Endothelial cell of umbilical vein (primary cell): ENCODE results near the gene TCF21. TPM values are rescaled to one million over a fixed set of nuclear protein-coding genes. Genes with fewer than 3 reads are reported as not detected.

Experiments used
- BruUV-seq: library from RNA; stranded (reverse); fragments of 400-500 nt; replicated peaks from 2 replicates; lab custom pipeline; 2021; lab: Mats Ljungman, UMichigan
- CTCF ChIA-PET: fragments of 300-600, 350-600 bp; sonication (Branson Sonifier 250); formaldehyde crosslinking; loops from one replicate; lab custom pipeline; 2021; ENCODE audit warnings: antibody characterized with exemption, inconsistent platforms; lab: Charles Lee
- POLR2A ChIA-PET: fragments of 300-600, 350-600 bp; sonication (Branson Sonifier 250); formaldehyde crosslinking; loops from one replicate; lab custom pipeline; 2021; ENCODE audit warnings: antibody characterized with exemption, inconsistent platforms; lab: Charles Lee
- DNase-seq: peaks from one replicate; pipeline ENCODE4 v3.0.0-alpha.2; 2011; ENCODE audit warnings: low read depth, low spot score
- FAIRE-seq: peaks from 2 replicates; lab custom pipeline; 2011; peaks lifted over from hg19 to GRCh38; lab: Jason Lieb, UNC
- H2AFZ ChIP-seq: 2 replicates; pipeline ENCODE4 v1.6.0; 2012; ENCODE audit warnings: low read depth, low read length, control low read depth, inconsistent platforms
- H3K27ac ChIP-seq: 2 replicates; pipeline ENCODE4 v1.5.1; 2011; ENCODE audit warnings: low read depth, mild to moderate bottlenecking, control low read depth, low read length, moderate library complexity; ENCODE audit not compliant: insufficient read depth
- H3K27me3 ChIP-seq, 2 experiments: 2 replicates each; pipeline versions ENCODE4 v1.6.0 to v1.6.1; 2011; ENCODE audit warnings: low read length in 2 of 2, mixed read lengths in 1 of 2; ENCODE audit not compliant: control insufficient read depth in 2 of 2, insufficient read depth in 2 of 2
- H3K36me3 ChIP-seq, 2 experiments: 2 replicates in 1 of 2; 3 replicates in 1 of 2; pipeline ENCODE4 v1.5.1; 2011; ENCODE audit warnings: low read length in 2 of 2, mild to moderate bottlenecking in 1 of 2, moderate library complexity in 1 of 2; ENCODE audit not compliant: control insufficient read depth in 2 of 2, insufficient read depth in 2 of 2; ENCODE audit errors: extremely low read depth in 1 of 2
- H3K4me1 ChIP-seq: 3 replicates; pipeline ENCODE4 v1.5.1; 2011; ENCODE audit warnings: mild to moderate bottlenecking, low read length; ENCODE audit not compliant: control insufficient read depth, insufficient read depth; ENCODE audit errors: extremely low read depth
- H3K4me2 ChIP-seq: 2 replicates; pipeline ENCODE4 v1.6.1; 2011; ENCODE audit warnings: low read length, control low read depth, mixed read lengths; ENCODE audit not compliant: insufficient read depth
- H3K4me3 ChIP-seq, 3 experiments: fragments of 200-600 bp in 1 of 3; sonication (generic), shearing (Covaris generic) in 1 of 3; replicated peaks in 1 of 3; 2 replicates each; pipeline ENCODE4 v1.5.1; 2011 to 2016; ENCODE audit warnings: control low read depth in 3 of 3, low read length in 3 of 3, mild to moderate bottlenecking in 2 of 3, inconsistent platforms in 1 of 3, low read depth in 1 of 3, moderate library complexity in 1 of 3; ENCODE audit not compliant: insufficient read depth in 1 of 3
- H3K79me2 ChIP-seq: 2 replicates; pipeline ENCODE4 v1.6.0; 2012; ENCODE audit warnings: low read length, inconsistent platforms; ENCODE audit not compliant: control insufficient read depth, insufficient read depth
- H3K9ac ChIP-seq: replicated peaks from 2 replicates; pipeline ENCODE3; 2011; ENCODE audit warnings: low read length, control low read depth; ENCODE audit not compliant: insufficient read depth; ENCODE audit errors: extremely low read depth
- H3K9me1 ChIP-seq: replicated peaks from 3 replicates; pipeline ENCODE4 v1.6.0; 2011; ENCODE audit warnings: mild to moderate bottlenecking, low read length; ENCODE audit not compliant: control insufficient read depth, insufficient read depth; ENCODE audit errors: extremely low read depth
- H3K9me3 ChIP-seq: replicated peaks from 2 replicates; pipeline ENCODE4 v1.5.1; 2012; ENCODE audit warnings: low read length, inconsistent platforms; ENCODE audit not compliant: control insufficient read depth, insufficient read depth
- H4K20me1 ChIP-seq: replicated peaks from 2 replicates; pipeline ENCODE3; 2011; ENCODE audit warnings: mild to moderate bottlenecking, low read length; ENCODE audit not compliant: control insufficient read depth, insufficient read depth; ENCODE audit errors: extremely low read depth
- CTCF ChIP-seq, 2 donors: IDR thresholded peaks; 1 replicate in 1 of 2; 2 replicates in 1 of 2; pipeline ENCODE4 v1.5.1; 2011; ENCODE audit warnings: low read length in 2 of 2, mild to moderate bottlenecking in 2 of 2, moderate library complexity in 2 of 2, control low read depth in 1 of 2, inconsistent platforms in 1 of 2, low read depth in 1 of 2; ENCODE audit not compliant: insufficient read depth in 1 of 2; ENCODE audit errors: extremely low read depth in 1 of 2
- EZH2 ChIP-seq: IDR thresholded peaks from 2 replicates; pipeline ENCODE4 v1.6.1; 2012; ENCODE audit warnings: borderline replicate concordance, low read depth, mild to moderate bottlenecking, moderate library complexity, low read length, inconsistent platforms; ENCODE audit not compliant: severe bottlenecking
- GATA2 ChIP-seq: IDR thresholded peaks from 2 replicates; pipeline ENCODE4 v1.7.0; 2011; ENCODE audit warnings: low read depth, mild to moderate bottlenecking, moderate library complexity, mixed read lengths, low read length; ENCODE audit not compliant: insufficient read length, insufficient read depth
- JUN ChIP-seq: IDR thresholded peaks from 2 replicates; pipeline ENCODE4 v1.6.1; 2011; ENCODE audit warnings: borderline replicate concordance, low read depth; ENCODE audit not compliant: insufficient read length, insufficient read depth
- MYC ChIP-seq: IDR thresholded peaks from one replicate; pipeline ENCODE4 v1.6.1; 2011; ENCODE audit warnings: mild to moderate bottlenecking, low read depth, low read length
- dilution Hi-C: fragments of 300-500 bp; cut with MboI; formaldehyde crosslinking; loops from one replicate; pipeline ENCODE4 v1.15.0; 2019; ENCODE audit warnings: low sequenced_read_pairs; ENCODE audit not compliant: extremely low pct_ligation_motif_present
- intact Hi-C: fragments of 100-400 bp; cut with micrococcal nuclease; formaldehyde crosslinking; loops from one replicate; pipeline ENCODE4 v1.10.0; 2022
- polyA plus RNA-seq, 4 experiments: library from polyadenylated mRNA; depleted of rRNA in 3 of 4; stranded (reverse) in 3 of 4; unstranded in 1 of 4; fragments of >200 nt; gene quantifications; 2 replicates each; pipeline versions ENCODE4 v1.2.1 to v1.2.3, GENCODE V29; 2011 to 2012; ENCODE audit warnings: missing spikeins in 1 of 4
- total RNA-seq: library from RNA; stranded (reverse); gene quantifications from 2 replicates; pipeline ENCODE4 v1.2.3, GENCODE V29; 2021

TCF21 gene
- total and polyA plus RNA-seq, 2 donors (not counting 3 experiments of a cell fraction or from before 2014, with no cell fraction given): not detected

- no peaks in the 10 kb centered on the region for H3K9me1 ChIP-seq
- no peak overlapping the region for H3K9ac ChIP-seq
- peaks cover 8 to 18% of the 10 kb centered on the region in 2 experiments for H3K27me3 ChIP-seq
- ChIA-PET CTCF (interaction anchor here (0.6 to 14.7 kb wide), 15 partner anchors 14 to 1092 kb away, joined by 3 to 983 read pairs (median 4); no protein-coding TSS in a partner anchor), POLR2A (no interaction called here)
- dilution Hi-C loops (no loop called here), intact Hi-C loops (loop anchor here (1.0 to 10.0 kb wide), 2 partner anchors 352 to 963 kb away; no protein-coding TSS in a partner anchor)
- H3K27ac ChIP-seq: no peak overlapping the region
- H3K36me3 ChIP-seq: no peaks in the 10 kb centered on the region
- FAIRE-seq (peak; percentile 90), DNase-seq (peak; percentile 66)
- no peak overlapping the region for H3K4me2 ChIP-seq
- no peaks in the 10 kb centered on the region for H3K9me3 ChIP-seq
- H3K4me1 ChIP-seq: no peaks in the 10 kb centered on the region
- BruUV-seq: no TSS peak
- no peak overlapping the region for H2AFZ ChIP-seq
- H3K79me2 ChIP-seq: no peaks in the 10 kb centered on the region
- TF ChIP-seq CTCF (IDR thresholded peaks at IDR 0.05; ENCODE audit: extremely low read depth in 1 of 2, insufficient read depth in 1 of 2, low read depth in 1 of 2, low read length in 2 of 2) (peak; percentile 69 to 72), JUN (no peak)
- H3K4me3 ChIP-seq: no peak overlapping the region
- no peaks in the 10 kb centered on the region for H4K20me1 ChIP-seq
Measured at GRCh38 chr6:133921249-133921859, 32.4 kb downstream of the TCF21 start.

- POLR2A ChIA-PET: interaction anchor here (1.3 kb wide), 1 partner anchor 173 kb away, joined by 4 read pairs; no protein-coding TSS in a partner anchor
- dilution Hi-C loops: no loop called here
- peak; percentile 95 for FAIRE-seq
Measured at GRCh38 chr6:133923938-133924593, 35.2 kb downstream of the TCF21 start.

More at GRCh38 chr6:133923938-133924593, 35.2 kb downstream of the TCF21 start:
- TF ChIP-seq EZH2: no peak
- no peak for TF ChIP-seq GATA2
- TF ChIP-seq MYC: no peak
- TF ChIP-seq CTCF (IDR thresholded peaks at IDR 0.05; ENCODE audit: extremely low read depth in 1 of 2, insufficient read depth in 1 of 2, low read depth in 1 of 2, low read length in 2 of 2): peak; percentile 59 to 60
- Histone ChIP-seq H3K4me3 (no peak overlapping the region), H3K9me3 (no peaks in the 10 kb centered on the region), H3K27me3 (peaks cover 13 to 31% of the 10 kb centered on the region in 2 experiments), H3K27ac (no peak overlapping the region), H3K9ac (no peak overlapping the region), H4K20me1 (no peaks in the 10 kb centered on the region), H3K4me1 (no peaks in the 10 kb centered on the region), H3K79me2 (no peaks in the 10 kb centered on the region), H2AFZ (no peak overlapping the region), H3K9me1 (no peaks in the 10 kb centered on the region), H3K4me2 (no peak overlapping the region), H3K36me3 (no peaks in the 10 kb centered on the region)
- CTCF ChIA-PET: interaction anchor here (0.5 to 14.7 kb wide), 65 partner anchors 9 to 1078 kb away, joined by 3 to 983 read pairs (median 6); partner anchors contain the start of genes SLC2A12 and TBPL1
- intact Hi-C loops: loop anchor here (1.0 to 10.0 kb wide), 4 partner anchors 49 to 961 kb away; no protein-coding TSS in a partner anchor
- DNase-seq: peak; percentile 82
- no TSS peak for BruUV-seq
